Stimulated activated CD8-positive, alpha-beta memory T cell treated with anti-CD3 and anti-CD28 coated beads, Interleukin-2, amount 100 ng/mL, for 1 hour (primary cell): ENCODE measurements around the gene PPM1N.

Experiments used
- DNase-seq, 2 donors: peaks; one replicate each; pipeline ENCODE4 v3.0.0-alpha.2; 2020; ENCODE audit warnings: low read depth in 2 of 2

Gene PPM1N

DNA sequence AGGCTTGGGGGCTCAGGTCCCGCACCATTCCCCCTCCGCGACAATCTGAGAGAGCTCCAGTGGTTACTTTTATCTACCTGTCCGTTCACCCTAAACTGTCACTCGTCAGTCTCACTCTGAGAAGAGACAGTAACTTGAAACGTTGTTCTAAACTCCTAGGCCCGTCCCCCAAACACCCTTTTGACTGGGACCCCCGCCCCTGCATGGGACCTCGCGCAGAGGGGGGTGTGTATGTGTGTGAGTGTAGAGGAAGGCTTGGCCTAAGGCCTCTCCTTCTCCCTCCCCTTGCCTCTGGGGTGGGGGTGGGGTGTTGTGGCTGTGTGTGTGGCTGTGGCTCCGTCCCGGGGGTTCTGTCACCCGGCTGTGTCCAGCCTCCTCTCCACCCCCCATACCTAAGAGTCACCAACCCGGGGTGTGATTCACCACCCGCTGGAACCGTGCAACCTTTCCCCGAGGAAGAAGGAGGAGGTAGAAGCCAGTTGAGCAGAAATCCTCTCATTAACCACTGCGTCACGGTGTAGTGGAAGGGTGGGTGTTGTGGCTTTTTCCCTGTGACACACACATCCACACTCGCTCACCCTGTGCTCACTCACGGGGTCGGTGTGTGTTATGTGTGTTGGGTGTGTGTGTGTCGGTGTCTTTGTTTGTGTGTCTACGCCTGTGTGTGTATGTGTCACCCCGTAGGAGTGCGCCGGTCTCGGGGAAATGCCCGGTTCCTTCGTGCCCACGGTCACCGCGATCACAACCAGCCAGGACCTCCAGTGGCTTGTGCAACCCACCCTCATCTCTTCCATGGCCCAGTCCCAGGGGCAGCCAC lies 28.1 kb upstream of the PPM1N start:
- no peak for DNase-seq

- DNase-seq, result no peak
These were observed 27.5 kb upstream of the PPM1N start for GRCh38 chr19:45470762-45471081.

DNA sequence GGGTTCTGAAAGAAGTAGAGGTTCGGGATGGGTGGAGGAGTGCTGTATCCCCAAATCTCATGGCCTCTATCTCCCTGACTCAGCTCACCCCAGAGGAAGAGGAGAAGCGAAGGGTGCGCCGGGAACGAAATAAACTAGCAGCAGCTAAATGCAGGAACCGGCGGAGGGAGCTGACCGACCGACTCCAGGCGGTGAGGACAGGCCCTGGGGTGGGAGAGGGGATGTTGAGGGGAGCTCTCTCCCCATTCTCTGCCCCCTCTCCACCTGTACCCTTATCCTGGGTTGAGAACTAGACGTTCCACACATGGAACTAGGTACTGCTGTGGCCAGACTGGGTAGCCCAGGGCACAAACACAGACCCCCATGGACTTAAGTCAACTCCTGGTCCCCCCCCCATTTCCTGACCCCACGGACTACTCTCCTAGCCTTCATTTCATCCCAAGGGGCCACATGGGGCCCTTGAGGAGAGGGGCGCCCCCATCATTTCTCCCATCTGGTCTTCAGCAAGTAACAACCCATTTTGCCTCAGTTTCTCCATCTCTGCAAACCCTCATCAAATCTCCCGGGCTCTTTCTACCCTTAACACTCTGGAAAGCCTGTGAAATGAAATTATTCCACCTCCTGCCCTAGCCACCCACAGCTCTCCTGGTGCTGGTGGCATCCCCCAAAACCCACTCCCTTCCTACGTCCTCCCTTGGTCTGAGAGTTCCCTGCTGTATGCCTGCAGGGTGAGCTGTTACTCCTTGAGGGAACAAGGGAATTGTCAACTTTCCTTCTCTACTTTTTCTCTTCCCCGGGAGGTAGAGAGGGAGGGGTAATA lies 26.9 kb upstream of the PPM1N start:
- DNase-seq, result no peak

DNA sequence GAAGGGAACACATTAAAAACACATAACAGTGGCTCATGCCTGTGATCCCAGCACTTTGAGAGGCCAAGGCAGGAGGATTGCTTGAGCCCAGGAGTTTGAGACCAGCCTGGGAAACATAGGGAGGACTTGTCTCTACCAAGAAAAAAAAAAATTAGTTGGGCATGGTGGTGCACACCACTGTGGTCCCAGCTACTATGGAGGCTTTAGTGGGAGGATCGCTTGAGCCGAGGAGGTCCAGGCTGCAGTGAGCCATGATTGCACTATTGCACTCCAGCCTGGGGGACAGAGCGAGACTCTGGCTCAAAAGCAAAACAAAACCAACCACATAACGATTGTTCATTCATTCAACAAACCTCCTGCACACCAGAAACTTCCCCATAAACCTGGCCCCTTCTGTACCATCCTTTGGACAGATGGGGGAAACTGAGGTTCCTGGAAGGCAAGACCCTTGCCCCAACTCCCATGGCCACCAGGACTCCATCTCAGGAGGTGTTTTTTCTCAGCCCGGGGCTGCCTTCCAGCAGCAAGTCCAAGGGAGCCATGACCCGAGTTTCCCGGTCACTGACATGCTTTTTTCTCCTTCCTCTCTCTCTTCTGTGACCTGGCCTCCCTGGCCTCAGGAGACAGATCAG lies 26.2 kb upstream of the PPM1N start:
- DNase-seq, result no peak

DNA sequence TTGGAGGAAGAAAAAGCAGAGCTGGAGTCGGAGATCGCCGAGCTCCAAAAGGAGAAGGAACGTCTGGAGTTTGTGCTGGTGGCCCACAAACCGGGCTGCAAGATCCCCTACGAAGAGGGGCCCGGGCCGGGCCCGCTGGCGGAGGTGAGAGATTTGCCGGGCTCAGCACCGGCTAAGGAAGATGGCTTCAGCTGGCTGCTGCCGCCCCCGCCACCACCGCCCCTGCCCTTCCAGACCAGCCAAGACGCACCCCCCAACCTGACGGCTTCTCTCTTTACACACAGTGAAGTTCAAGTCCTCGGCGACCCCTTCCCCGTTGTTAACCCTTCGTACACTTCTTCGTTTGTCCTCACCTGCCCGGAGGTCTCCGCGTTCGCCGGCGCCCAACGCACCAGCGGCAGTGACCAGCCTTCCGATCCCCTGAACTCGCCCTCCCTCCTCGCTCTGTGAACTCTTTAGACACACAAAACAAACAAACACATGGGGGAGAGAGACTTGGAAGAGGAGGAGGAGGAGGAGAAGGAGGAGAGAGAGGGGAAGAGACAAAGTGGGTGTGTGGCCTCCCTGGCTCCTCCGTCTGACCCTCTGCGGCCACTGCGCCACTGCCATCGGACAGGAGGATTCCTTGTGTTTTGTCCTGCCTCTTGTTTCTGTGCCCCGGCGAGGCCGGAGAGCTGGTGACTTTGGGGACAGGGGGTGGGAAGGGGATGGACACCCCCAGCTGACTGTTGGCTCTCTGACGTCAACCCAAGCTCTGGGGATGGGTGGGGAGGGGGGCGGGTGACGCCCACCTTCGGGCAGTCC lies 25.5 kb upstream of the PPM1N start:
- DNase-seq, result peak in 1 of 2 donors; percentile 33

- no peak for DNase-seq
These were observed 24.9 kb upstream of the PPM1N start for GRCh38 chr19:45473367-45473681.

- no peak for DNase-seq
These were observed 24.3 kb upstream of the PPM1N start for GRCh38 chr19:45473682-45474605.

DNA sequence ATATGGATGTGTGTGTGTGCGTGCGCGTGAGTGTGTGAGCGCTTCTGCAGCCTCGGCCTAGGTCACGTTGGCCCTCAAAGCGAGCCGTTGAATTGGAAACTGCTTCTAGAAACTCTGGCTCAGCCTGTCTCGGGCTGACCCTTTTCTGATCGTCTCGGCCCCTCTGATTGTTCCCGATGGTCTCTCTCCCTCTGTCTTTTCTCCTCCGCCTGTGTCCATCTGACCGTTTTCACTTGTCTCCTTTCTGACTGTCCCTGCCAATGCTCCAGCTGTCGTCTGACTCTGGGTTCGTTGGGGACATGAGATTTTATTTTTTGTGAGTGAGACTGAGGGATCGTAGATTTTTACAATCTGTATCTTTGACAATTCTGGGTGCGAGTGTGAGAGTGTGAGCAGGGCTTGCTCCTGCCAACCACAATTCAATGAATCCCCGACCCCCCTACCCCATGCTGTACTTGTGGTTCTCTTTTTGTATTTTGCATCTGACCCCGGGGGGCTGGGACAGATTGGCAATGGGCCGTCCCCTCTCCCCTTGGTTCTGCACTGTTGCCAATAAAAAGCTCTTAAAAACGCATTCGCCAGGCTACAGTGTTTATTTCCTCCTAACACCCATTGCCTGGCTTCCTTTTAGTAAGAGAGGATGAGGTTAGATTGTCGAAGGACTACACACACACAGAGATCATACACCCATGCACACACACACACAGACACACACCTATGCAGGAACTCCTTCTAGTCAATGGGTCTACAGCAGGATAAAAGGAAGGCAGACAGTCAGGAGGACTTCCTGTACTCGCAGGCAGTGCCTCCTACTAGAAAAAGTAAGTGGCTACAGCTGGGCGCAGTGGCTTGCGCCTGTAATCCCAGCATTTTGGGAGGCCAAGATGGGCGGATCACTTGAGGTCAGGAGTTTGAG lies 23.4 kb upstream of the PPM1N start:
- DNase-seq, result peak in 1 of 2 donors; percentile 31

- DNase-seq, result no peak
These were observed 22.5 kb upstream of the PPM1N start for GRCh38 chr19:45475537-45476291.

DNA sequence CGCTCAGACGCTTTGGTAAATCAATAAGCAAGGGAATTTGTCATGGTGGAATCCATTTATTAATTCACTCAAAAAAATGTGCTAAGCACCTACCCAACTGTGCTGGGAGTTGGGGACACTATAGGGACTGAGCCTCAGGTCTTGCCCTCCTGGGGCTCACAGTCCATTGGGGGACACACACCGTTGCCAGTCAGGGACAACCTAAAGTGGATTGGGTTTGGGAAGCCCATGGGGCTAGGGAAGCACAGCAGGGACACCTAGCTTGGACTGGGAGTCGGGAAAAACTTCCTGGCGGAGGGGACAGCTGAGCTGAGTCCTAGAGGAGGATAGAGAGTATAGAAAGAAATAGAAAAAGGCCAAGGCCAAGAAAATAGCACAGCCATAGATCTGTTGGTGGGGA lies 21.9 kb upstream of the PPM1N start:
- no peak for DNase-seq

DNA sequence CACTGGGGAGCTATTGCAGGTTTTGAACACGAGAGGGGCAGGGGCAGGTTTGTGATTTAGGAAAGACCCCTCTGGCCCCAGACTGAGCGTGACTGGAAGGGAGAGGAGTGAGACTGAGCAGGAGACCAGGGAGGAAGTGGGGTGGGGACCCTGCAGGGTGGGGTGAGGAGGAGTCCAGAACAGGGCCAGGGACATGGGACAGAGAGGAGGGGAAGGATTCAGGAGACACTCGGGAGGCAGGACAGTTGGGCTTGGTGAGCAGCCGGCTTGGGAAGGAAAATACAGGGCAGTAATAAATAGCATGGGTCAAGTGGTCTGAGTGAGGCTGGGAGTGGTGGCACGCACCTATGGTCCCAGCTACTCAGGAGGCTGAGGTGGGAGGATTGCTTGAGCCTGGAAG lies 21.1 kb upstream of the PPM1N start:
- no peak for DNase-seq

DNA sequence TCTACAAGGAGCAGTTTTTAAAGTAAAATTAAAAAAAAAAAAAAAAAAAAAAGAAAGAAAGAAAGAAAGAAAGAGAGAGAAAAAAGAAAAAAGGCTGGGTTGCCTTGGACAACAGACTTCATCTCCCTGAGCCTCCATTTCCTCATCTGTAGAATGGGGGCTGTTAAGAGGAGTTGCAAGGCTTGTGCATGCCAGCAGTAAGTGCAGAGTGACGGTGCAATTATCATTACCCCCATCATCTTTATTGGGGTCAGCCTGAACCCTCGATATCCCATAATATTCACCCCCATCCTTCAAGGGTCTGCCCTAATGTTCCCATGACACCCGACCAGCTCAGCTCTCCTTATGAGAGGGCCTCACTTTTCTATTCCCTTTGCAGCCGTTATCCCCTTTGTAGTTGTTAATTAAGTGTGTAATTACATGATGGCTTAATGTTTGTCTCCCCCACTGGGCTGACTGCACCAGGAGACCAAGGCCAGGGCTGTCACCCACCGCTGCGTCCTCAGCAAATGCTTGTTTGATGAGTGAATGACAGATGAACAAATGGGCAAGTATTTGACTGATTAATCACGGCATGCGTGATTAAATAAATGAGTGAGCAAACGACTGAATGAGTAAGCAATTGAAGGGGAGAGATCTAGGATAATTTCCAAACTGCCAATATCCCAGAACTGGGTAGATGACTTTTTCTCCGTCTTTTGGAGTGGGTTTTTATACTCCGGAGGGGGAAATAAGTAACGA lies 20.4 kb upstream of the PPM1N start:
- no peak for DNase-seq

GRCh38 chr19:45478454-45479238 lies 19.6 kb upstream of the PPM1N start:
- DNase-seq, result peak; percentile 75 to 80

DNA sequence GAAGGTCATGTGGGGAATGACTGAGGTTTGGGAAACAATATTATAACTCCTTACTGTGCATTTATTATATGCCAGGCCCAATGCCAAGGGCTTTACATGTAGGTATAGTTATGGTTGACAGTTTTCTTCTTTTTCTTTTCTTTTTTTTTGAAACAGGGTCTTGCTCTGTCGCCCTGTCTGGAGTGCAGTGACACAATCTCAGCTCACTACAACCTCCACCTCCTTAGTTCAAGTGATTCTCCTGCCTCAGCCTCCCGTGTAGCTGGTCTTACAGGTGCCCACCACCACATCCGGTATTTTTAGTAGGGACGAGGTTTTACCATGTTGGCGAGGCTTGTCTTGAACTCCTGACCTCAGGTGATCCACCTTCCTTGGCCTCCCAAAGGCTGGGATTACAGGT lies 15.2 kb upstream of the PPM1N start:
- DNase-seq, result no peak

DNA sequence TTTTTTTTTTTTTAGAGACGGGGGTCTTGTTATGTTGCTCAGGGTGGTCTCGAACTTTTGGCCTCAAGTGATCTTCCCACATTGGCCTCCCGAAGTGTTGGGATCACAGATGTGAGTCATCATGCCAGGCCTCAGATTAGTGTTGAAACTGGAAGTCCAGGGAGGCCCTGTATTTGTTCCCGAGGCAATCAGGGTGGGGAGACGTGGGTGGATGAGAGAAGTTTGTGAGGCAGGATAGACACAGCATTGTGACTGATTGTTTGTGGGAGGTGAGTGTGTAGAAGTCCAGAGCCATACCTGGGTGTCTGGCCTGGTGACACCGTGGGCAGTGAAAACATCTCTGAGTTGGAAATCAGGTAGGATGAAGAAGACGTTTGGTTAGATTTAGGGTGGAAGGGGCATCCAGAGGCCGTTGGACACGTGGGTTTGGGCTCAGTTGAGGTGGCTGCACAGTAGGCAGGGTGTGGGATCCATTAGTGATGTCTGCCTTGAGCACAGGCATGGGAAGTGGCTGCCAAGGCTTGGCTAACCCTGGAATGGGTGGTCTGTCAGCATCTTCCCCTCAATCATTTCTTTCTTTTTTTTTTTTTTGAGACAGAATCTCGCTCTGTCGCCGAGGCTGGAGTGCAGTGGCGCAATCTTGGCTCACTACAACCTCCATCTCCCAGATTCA lies 13.8 kb upstream of the PPM1N start:
- DNase-seq, result no peak

DNA sequence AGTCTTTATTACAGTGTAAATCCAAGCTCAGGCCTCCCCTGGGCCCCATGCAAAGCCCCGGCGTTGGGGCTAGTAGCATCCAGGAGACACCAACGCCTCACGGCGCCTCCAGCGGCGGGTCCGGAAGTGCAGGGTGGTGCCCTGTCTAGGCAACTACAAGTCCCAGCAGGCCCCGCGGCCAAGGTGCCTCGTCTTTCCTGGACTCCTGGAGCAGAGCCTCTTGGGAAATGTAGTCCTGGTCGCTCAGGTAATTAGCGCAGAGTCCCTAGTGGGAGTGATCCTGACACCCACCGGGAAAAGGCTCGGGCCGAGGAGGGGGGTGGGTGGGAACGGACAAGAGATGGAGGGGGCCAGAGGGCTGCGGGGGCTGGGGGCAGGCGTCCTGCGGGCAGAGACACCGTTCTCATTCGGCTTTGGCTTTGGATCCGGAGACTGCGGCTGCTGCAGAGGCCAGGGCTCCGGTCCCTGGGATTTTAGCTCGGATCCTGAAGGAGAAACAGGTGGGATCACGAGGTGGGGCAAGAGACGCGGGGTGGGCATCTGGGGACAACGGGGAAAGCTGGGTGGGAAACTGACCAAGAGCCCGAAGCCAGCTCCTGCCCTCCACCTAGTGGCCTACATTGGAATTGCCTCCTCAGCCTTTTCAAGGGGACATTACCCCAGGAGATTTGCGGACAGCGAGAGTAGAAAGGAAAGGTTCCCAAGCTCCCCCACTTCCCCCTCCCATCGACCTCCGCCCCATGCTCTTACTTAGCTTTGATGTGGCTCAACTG lies 12.8 kb upstream of the PPM1N start:
- peak; percentile 90 to 96 for DNase-seq
